ENCODE results near the gene DEXI.

- no peak for TF ChIP-seq CTCF (IDR thresholded peaks at IDR 0.05)
- TF ChIP-seq POLR2A (IDR thresholded peaks at IDR 0.05), result no peak
Measured at GRCh38 chr16:10932959-10933710, 9.1 kb downstream of the DEXI start.

All from adrenal gland (tissue), 5 donors.